ENCODE data around the gene TAGLN.

The TAGLN gene

GRCh38 chr11:117171007-117171403 lies 28.2 kb upstream of the TAGLN start (continued):
- TF ChIP-seq ZFP30 (CRISPR knock-in tag; IDR thresholded peaks at IDR 0.05) (no peak), SNAI2 (CRISPR knock-in tag; IDR thresholded peaks at IDR 0.05) (no peak), POU6F1 (CRISPR knock-in tag; IDR thresholded peaks at IDR 0.05; ENCODE audit: borderline replicate concordance, low read depth) (no peak), ZNF70 (CRISPR knock-in tag; IDR thresholded peaks at IDR 0.05) (no peak), GLIS3 (CRISPR knock-in tag; IDR thresholded peaks at IDR 0.05) (no peak), BACH2 (CRISPR knock-in tag; IDR thresholded peaks at IDR 0.05; ENCODE audit: borderline replicate concordance) (no peak), TCF4 (CRISPR knock-in tag; IDR thresholded peaks at IDR 0.05; ENCODE audit: borderline replicate concordance) (no peak)

- no peak for ATAC-seq
- TF ChIP-seq CSDC2 (CRISPR knock-in tag; IDR thresholded peaks at IDR 0.05) (no peak), ZNF565 (CRISPR knock-in tag; conservative IDR thresholded peaks at IDR 0.05; ENCODE audit: low read depth) (no peak), TOX (CRISPR knock-in tag; IDR thresholded peaks at IDR 0.05; ENCODE audit: borderline replicate concordance) (no peak), TCF4 (CRISPR knock-in tag; IDR thresholded peaks at IDR 0.05; ENCODE audit: borderline replicate concordance) (no peak), OSR1 (CRISPR knock-in tag; IDR thresholded peaks at IDR 0.05) (no peak), ISL1 (CRISPR knock-in tag; IDR thresholded peaks at IDR 0.05) (no peak), ZFP3 (CRISPR knock-in tag; IDR thresholded peaks at IDR 0.05) (no peak), ARNTL (CRISPR knock-in tag; IDR thresholded peaks at IDR 0.05; ENCODE audit: borderline replicate concordance, low read depth) (no peak), PPARA (CRISPR knock-in tag; IDR thresholded peaks at IDR 0.05; ENCODE audit: borderline replicate concordance) (no peak), RARB (CRISPR knock-in tag; IDR thresholded peaks at IDR 0.05) (no peak), CSRNP3 (CRISPR knock-in tag; IDR thresholded peaks at IDR 0.05) (no peak), SNAI2 (CRISPR knock-in tag; IDR thresholded peaks at IDR 0.05) (no peak), BACH2 (CRISPR knock-in tag; IDR thresholded peaks at IDR 0.05; ENCODE audit: borderline replicate concordance) (no peak)
- TF ChIP-seq, protein P1, sequence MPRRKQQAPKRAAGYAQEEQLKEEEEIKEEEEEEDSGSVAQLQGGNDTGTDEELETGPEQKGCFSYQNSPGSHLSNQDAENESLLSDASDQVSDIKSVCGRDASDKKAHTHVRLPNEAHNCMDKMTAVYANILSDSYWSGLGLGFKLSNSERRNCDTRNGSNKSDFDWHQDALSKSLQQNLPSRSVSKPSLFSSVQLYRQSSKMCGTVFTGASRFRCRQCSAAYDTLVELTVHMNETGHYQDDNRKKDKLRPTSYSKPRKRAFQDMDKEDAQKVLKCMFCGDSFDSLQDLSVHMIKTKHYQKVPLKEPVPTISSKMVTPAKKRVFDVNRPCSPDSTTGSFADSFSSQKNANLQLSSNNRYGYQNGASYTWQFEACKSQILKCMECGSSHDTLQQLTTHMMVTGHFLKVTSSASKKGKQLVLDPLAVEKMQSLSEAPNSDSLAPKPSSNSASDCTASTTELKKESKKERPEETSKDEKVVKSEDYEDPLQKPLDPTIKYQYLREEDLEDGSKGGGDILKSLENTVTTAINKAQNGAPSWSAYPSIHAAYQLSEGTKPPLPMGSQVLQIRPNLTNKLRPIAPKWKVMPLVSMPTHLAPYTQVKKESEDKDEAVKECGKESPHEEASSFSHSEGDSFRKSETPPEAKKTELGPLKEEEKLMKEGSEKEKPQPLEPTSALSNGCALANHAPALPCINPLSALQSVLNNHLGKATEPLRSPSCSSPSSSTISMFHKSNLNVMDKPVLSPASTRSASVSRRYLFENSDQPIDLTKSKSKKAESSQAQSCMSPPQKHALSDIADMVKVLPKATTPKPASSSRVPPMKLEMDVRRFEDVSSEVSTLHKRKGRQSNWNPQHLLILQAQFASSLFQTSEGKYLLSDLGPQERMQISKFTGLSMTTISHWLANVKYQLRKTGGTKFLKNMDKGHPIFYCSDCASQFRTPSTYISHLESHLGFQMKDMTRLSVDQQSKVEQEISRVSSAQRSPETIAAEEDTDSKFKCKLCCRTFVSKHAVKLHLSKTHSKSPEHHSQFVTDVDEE (CRISPR knock-in tag; IDR thresholded peaks at IDR 0.05), result no peak
- TF ChIP-seq, protein P2, sequence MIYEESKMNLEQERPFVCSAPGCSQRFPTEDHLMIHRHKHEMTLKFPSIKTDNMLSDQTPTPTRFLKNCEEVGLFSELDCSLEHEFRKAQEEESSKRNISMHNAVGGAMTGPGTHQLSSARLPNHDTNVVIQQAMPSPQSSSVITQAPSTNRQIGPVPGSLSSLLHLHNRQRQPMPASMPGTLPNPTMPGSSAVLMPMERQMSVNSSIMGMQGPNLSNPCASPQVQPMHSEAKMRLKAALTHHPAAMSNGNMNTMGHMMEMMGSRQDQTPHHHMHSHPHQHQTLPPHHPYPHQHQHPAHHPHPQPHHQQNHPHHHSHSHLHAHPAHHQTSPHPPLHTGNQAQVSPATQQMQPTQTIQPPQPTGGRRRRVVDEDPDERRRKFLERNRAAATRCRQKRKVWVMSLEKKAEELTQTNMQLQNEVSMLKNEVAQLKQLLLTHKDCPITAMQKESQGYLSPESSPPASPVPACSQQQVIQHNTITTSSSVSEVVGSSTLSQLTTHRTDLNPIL (CRISPR knock-in tag; IDR thresholded peaks at IDR 0.05; ENCODE audit: low read depth), result no peak
Observed at GRCh38 chr11:117171404-117172061, 27.6 kb upstream of the TAGLN start.

GRCh38 chr11:117172724-117173421 lies 26.3 kb upstream of the TAGLN start:
- no peak for ATAC-seq
- TF ChIP-seq ZNF565 (CRISPR knock-in tag; conservative IDR thresholded peaks at IDR 0.05; ENCODE audit: low read depth) (no peak), SNAI2 (CRISPR knock-in tag; IDR thresholded peaks at IDR 0.05) (no peak), RARB (CRISPR knock-in tag; IDR thresholded peaks at IDR 0.05) (no peak), ISL1 (CRISPR knock-in tag; IDR thresholded peaks at IDR 0.05) (no peak), ZC3H10 (CRISPR knock-in tag; IDR thresholded peaks at IDR 0.05) (no peak), ZNF8 (CRISPR knock-in tag; IDR thresholded peaks at IDR 0.05) (no peak), OSR1 (CRISPR knock-in tag; IDR thresholded peaks at IDR 0.05) (no peak), CSRNP3 (CRISPR knock-in tag; IDR thresholded peaks at IDR 0.05) (no peak), ZFP30 (CRISPR knock-in tag; IDR thresholded peaks at IDR 0.05) (no peak), PATZ1 (CRISPR knock-in tag; IDR thresholded peaks at IDR 0.05; ENCODE audit: borderline replicate concordance) (no peak), TOX (CRISPR knock-in tag; IDR thresholded peaks at IDR 0.05; ENCODE audit: borderline replicate concordance) (no peak), ZNF70 (CRISPR knock-in tag; IDR thresholded peaks at IDR 0.05) (no peak), GLIS3 (CRISPR knock-in tag; IDR thresholded peaks at IDR 0.05) (no peak)
- TF ChIP-seq, protein P1 (CRISPR knock-in tag; IDR thresholded peaks at IDR 0.05), result no peak
